ENCODE data around the gene KRTAP9-4.
"Not testable (repeated sequence)": the region's sequence is repeated elsewhere in the genome, so short reads cannot be mapped to it uniquely, and the experiment has no call there.

KRTAP9-4 gene

DNA sequence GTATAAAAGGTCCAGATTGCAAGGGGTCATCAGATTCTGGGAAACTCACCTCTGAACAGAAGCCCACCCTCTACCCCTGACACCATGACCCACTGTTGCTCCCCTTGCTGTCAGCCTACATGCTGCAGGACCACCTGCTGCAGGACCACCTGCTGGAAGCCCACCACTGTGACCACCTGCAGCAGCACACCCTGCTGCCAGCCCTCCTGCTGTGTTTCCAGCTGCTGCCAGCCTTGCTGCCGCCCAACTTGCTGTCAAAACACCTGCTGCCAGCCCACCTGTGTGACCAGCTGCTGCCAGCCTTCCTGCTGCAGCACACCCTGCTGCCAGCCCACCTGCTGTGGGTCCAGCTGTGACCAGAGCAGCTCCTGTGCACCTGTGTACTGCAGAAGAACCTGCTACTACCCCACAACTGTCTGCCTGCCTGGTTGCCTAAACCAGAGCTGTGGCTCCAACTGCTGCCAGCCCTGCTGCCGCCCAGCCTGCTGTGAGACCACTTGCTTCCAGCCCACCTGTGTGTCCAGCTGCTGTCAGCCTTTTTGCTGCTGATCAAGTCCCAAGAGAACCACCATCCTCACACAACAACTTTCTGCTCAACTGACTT lies at the start of gene KRTAP9-4:
KRTAP9-4 (plus strand) TSS at position 51 of the 604 bp plus-strand sequence; CDS start at position 85, 34 bp downstream.
- H2AFZ ChIP-seq (ENCODE audit: low read length); H3K27ac ChIP-seq (ENCODE audit: low read length); H4K20me1 ChIP-seq (ENCODE audit: insufficient read depth, low read length); H3K4me1 ChIP-seq (ENCODE audit: low read length); H3K79me2 ChIP-seq (ENCODE audit: low read length); H3K9me3 ChIP-seq (replicated peaks; ENCODE audit: insufficient read depth, low read length); H3K36me3 ChIP-seq (replicated peaks; ENCODE audit: insufficient read depth, low read length); H3K4me2 ChIP-seq (ENCODE audit: low read depth, low read length); H3K9ac ChIP-seq (ENCODE audit: low read length); H3K9me2 ChIP-seq (replicated peaks; ENCODE audit: insufficient read depth, low read length); H3K4me3 ChIP-seq (ENCODE audit: low read length); DNase-seq; H3K27me3 ChIP-seq (replicated peaks; ENCODE audit: insufficient read depth, low read length); H3F3A ChIP-seq (ENCODE audit: insufficient read depth, low read length): not testable (repeated sequence)

GRCh38 chr17:41211845-41212466 lies 37.5 kb upstream of the KRTAP9-4 start:
- H3K4me3 ChIP-seq (ENCODE audit: low read length): no peak overlapping the region
- peaks cover 11% of the 10 kb centered on the region; the same call in 1 of the 2 replicates for H3F3A ChIP-seq (ENCODE audit: insufficient read depth, low read length)
- no peaks in the 10 kb centered on the region for H3K9me3 ChIP-seq (replicated peaks; ENCODE audit: insufficient read depth, low read length)
- H3K9ac ChIP-seq (ENCODE audit: low read length): no peak overlapping the region
- no peaks in the 10 kb centered on the region for H3K9me2 ChIP-seq (replicated peaks; ENCODE audit: insufficient read depth, low read length)
- no peak overlapping the region for H2AFZ ChIP-seq (ENCODE audit: low read length)
- peak overlapping the region; percentile 30; the same call in 1 of the 2 replicates for H3K27ac ChIP-seq (ENCODE audit: low read length)
- H4K20me1 ChIP-seq (ENCODE audit: insufficient read depth, low read length): no peaks in the 10 kb centered on the region
- H3K79me2 ChIP-seq (ENCODE audit: low read length): no peaks in the 10 kb centered on the region
- H3K27me3 ChIP-seq (replicated peaks; ENCODE audit: insufficient read depth, low read length): no peaks in the 10 kb centered on the region; the same call in 1 of the 2 replicates
- H3K4me1 ChIP-seq (ENCODE audit: low read length): peaks cover 20% of the 10 kb centered on the region
- DNase-seq: peak; percentile 87
- peak overlapping the region; percentile 22; the same call in 1 of the 2 replicates for H3K4me2 ChIP-seq (ENCODE audit: low read depth, low read length)
- TF ChIP-seq EZH2 (optimal IDR thresholded peaks at IDR 0.05; ENCODE audit: low read depth, low read length) (no peak), EZH2phosphoT487 (IDR thresholded peaks at IDR 0.05; ENCODE audit: low read length) (no peak), CTCF (IDR thresholded peaks at IDR 0.05; ENCODE audit: low read length) (no peak)
- H3K36me3 ChIP-seq (replicated peaks; ENCODE audit: insufficient read depth, low read length): no peaks in the 10 kb centered on the region

- Histone ChIP-seq H3K36me3 (replicated peaks; ENCODE audit: insufficient read depth, low read length) (no peaks in the 10 kb centered on the region), H3K27ac (ENCODE audit: low read length) (peak overlapping the region; percentile 30; the same call in 1 of the 2 replicates), H2AFZ (ENCODE audit: low read length) (no peak overlapping the region), H3F3A (ENCODE audit: insufficient read depth, low read length) (peaks cover 11% of the 10 kb centered on the region; the same call in 1 of the 2 replicates), H3K9me3 (replicated peaks; ENCODE audit: insufficient read depth, low read length) (no peaks in the 10 kb centered on the region), H3K4me2 (ENCODE audit: low read depth, low read length) (peak overlapping the region; percentile 22; the same call in 1 of the 2 replicates), H3K27me3 (replicated peaks; ENCODE audit: insufficient read depth, low read length) (no peaks in the 10 kb centered on the region; the same call in 1 of the 2 replicates), H4K20me1 (ENCODE audit: insufficient read depth, low read length) (no peaks in the 10 kb centered on the region), H3K79me2 (ENCODE audit: low read length) (no peaks in the 10 kb centered on the region), H3K9me2 (replicated peaks; ENCODE audit: insufficient read depth, low read length) (no peaks in the 10 kb centered on the region), H3K4me3 (ENCODE audit: low read length) (no peak overlapping the region), H3K4me1 (ENCODE audit: low read length) (peaks cover 20% of the 10 kb centered on the region), H3K9ac (ENCODE audit: low read length) (no peak overlapping the region)
- no peak for TF ChIP-seq EZH2 (optimal IDR thresholded peaks at IDR 0.05; ENCODE audit: low read depth, low read length)
- TF ChIP-seq CTCF (IDR thresholded peaks at IDR 0.05; ENCODE audit: low read length): no peak
- TF ChIP-seq EZH2phosphoT487 (IDR thresholded peaks at IDR 0.05; ENCODE audit: low read length): no peak
- peak; percentile 37 for DNase-seq
These were observed 36.8 kb upstream of the KRTAP9-4 start for GRCh38 chr17:41212524-41213169.
